Prostate gland (tissue), 2 donors: ENCODE data around the gene ZNF316. TPM values are rescaled to one million over a fixed set of nuclear protein-coding genes. Genes with fewer than 3 reads are reported as not detected.

ENCODE experiments used
- DNase-seq: peaks from one replicate; pipeline ENCODE4 v3.0.0-alpha.2; 2019; ENCODE audit warnings: low spot score
- H3K27ac ChIP-seq, 2 donors: fragments of 200-600 bp; sonication (generic); 2 replicates each; pipeline ENCODE4 v1.5.1; 2017 to 2019
- H3K27me3 ChIP-seq: fragments of 200-600 bp; sonication (generic); replicated peaks from 2 replicates; pipeline ENCODE4 v1.5.1; 2019; ENCODE audit not compliant: insufficient read depth
- H3K36me3 ChIP-seq, 2 donors: fragments of 200-600 bp; sonication (generic); 1 replicate in 1 of 2; 2 replicates in 1 of 2; pipeline versions ENCODE4 v1.5.1 to v1.8.1; 2017 to 2019
- H3K4me1 ChIP-seq: fragments of 200-600 bp; sonication (generic); replicated peaks from 2 replicates; pipeline ENCODE4 v1.5.1; 2019
- H3K4me3 ChIP-seq, 2 donors: fragments of 200-600 bp; sonication (generic); 2 replicates each; pipeline ENCODE4 v1.5.1; 2017 to 2019
- H3K9me3 ChIP-seq: fragments of 200-600 bp; sonication (generic); 2 replicates; pipeline ENCODE4 v1.5.1; 2017
- POLR2A ChIP-seq: fragments of 450-650 bp; IDR thresholded peaks from one replicate; pipeline ENCODE4 v1.6.1; 2016; ENCODE audit warnings: antibody characterized with exemption, mild to moderate bottlenecking
- POLR2AphosphoS5 ChIP-seq: sonication (generic); formaldehyde crosslinking; IDR thresholded peaks from one replicate; pipeline ENCODE4 v1.6.1; 2017; ENCODE audit warnings: antibody characterized with exemption
- WGBS: methylation state at CpG from one replicate; pipeline ENCODE4 v1.1.5; 2018; 5-methylcytosine and 5-hydroxymethylcytosine counted together
- intact Hi-C: fragments of 100-400 bp; cut with DNase I; formaldehyde crosslinking; loops from one replicate; pipeline ENCODE4 v1.14.2; 2022
- total RNA-seq, 2 donors: library from RNA; depleted of rRNA; stranded (reverse); fragments of >200 nt; gene quantifications; one replicate each; pipeline ENCODE4 v1.1.0, GENCODE V29; 2016
- TF ChIP-seq, protein P1 (sequence below), 4 experiments: fragments of 200-600 bp in 2 of 4; fragments of 450-650 bp in 2 of 4; sonication (generic) in 2 of 4; IDR thresholded peaks; 1 replicate in 3 of 4; 2 replicates in 1 of 4; pipeline ENCODE4 v1.5.1; 2016 to 2019; ENCODE audit warnings: antibody characterized with exemption in 4 of 4, mild to moderate bottlenecking in 2 of 4, moderate library complexity in 2 of 4

Gene ZNF316
- total RNA-seq, 2 donors from 2014 or later, result 39.2 to 53.8 TPM

DNA sequence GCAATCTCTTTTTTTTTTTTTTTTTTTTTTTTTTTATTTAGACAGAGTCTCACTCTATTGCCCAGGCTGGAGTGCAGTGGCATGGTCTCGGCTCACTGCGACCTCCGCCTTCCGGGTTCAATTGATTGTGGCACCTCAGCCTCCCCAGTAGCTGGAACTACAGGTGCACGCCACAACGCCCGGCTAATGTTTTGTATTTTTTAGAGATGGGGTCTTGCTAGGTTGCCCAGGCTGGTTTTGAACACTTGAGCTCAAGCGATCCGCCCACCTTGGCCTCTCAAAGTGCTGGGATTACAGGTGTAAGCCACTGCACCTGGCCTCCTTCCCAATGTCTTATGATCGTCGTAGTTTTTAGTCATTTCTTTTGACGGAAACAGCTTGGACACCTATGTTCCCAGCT lies 28.3 kb upstream of the ZNF316 start:
- intact Hi-C loops, result no loop called here

DNA sequence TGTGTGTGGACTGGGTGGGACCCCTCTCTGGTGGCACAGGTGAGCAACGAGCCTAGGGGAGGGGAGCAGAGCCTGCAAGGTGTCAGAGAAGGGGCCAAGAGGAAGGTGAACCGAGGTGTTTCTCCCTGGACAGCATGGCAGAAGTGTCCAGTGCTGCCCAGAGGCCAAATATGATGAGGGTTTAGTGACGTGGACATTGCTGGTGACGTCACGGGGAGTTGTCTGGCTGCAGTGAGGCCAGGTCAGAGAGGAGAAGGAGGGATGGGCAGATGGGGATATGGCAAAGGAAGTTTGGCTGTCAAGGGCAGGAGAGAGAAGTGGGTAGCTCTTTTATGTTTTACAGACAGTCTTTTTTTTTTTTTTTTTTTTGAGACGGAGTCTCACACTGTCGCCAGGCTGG lies 24.3 kb upstream of the ZNF316 start:
- Histone ChIP-seq H3K4me3 (no peak overlapping the region), H3K27ac (no peak overlapping the region), H3K27me3 (no peaks in the 10 kb centered on the region), H3K9me3 (no peaks in the 10 kb centered on the region), H3K36me3 (no peaks in the 10 kb centered on the region), H3K4me1 (no peaks in the 10 kb centered on the region)
- intact Hi-C loops, result no loop called here
- WGBS, result 64% methylated on average over 7 of the region's 7 CpGs
- DNase-seq, result no peak
- no peak for TF ChIP-seq POLR2AphosphoS5
- TF ChIP-seq, protein P1, sequence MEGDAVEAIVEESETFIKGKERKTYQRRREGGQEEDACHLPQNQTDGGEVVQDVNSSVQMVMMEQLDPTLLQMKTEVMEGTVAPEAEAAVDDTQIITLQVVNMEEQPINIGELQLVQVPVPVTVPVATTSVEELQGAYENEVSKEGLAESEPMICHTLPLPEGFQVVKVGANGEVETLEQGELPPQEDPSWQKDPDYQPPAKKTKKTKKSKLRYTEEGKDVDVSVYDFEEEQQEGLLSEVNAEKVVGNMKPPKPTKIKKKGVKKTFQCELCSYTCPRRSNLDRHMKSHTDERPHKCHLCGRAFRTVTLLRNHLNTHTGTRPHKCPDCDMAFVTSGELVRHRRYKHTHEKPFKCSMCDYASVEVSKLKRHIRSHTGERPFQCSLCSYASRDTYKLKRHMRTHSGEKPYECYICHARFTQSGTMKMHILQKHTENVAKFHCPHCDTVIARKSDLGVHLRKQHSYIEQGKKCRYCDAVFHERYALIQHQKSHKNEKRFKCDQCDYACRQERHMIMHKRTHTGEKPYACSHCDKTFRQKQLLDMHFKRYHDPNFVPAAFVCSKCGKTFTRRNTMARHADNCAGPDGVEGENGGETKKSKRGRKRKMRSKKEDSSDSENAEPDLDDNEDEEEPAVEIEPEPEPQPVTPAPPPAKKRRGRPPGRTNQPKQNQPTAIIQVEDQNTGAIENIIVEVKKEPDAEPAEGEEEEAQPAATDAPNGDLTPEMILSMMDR (IDR thresholded peaks at IDR 0.05), result no peak
- no peak for TF ChIP-seq POLR2A

More for the DNA sequence above, 28.3 kb upstream of the ZNF316 start:
- Histone ChIP-seq H3K4me1 (no peaks in the 10 kb centered on the region), H3K27ac (no peak overlapping the region), H3K36me3 (no peaks in the 10 kb centered on the region), H3K27me3 (no peaks in the 10 kb centered on the region), H3K4me3 (no peak overlapping the region), H3K9me3 (no peaks in the 10 kb centered on the region)
- no peak for DNase-seq
- no peak for TF ChIP-seq POLR2AphosphoS5
- TF ChIP-seq, protein P1 (IDR thresholded peaks at IDR 0.05), result no peak
- no peak for TF ChIP-seq POLR2A
- WGBS, result 95% methylated on average over 12 of the region's 12 CpGs

DNA sequence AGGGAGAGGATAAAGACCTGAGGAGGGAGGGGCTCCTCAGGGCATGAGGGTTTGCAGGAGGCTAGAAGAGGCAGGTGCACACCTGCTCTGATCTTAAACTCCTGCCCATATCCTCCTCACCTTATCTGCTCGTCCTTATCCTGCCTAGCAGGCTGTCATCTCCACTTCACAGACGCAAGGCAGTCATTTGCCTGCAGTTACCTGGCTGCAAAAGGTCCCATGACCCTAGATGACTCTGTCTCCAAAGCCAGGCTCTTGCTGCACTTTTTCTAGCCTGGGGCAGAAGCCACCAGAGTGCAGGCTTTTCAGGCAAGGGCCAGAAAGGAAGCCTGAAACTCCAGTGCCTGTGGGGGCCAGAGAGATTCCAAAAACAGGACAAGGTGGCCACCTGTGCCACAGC lies 23.4 kb upstream of the ZNF316 start:
- 43% methylated on average over 2 of the region's 2 CpGs for WGBS
- DNase-seq, result no peak
- no peaks in the 10 kb centered on the region for H3K9me3 ChIP-seq
- intact Hi-C loops, result no loop called here
- H3K36me3 ChIP-seq, result no peaks in the 10 kb centered on the region
- no peak for TF ChIP-seq POLR2AphosphoS5
- TF ChIP-seq POLR2A, result no peak
- TF ChIP-seq, protein P1 (IDR thresholded peaks at IDR 0.05), result no peak
- no peak overlapping the region for H3K27ac ChIP-seq
- no peaks in the 10 kb centered on the region for H3K4me1 ChIP-seq
- no peaks in the 10 kb centered on the region for H3K27me3 ChIP-seq
- no peak overlapping the region for H3K4me3 ChIP-seq

DNA sequence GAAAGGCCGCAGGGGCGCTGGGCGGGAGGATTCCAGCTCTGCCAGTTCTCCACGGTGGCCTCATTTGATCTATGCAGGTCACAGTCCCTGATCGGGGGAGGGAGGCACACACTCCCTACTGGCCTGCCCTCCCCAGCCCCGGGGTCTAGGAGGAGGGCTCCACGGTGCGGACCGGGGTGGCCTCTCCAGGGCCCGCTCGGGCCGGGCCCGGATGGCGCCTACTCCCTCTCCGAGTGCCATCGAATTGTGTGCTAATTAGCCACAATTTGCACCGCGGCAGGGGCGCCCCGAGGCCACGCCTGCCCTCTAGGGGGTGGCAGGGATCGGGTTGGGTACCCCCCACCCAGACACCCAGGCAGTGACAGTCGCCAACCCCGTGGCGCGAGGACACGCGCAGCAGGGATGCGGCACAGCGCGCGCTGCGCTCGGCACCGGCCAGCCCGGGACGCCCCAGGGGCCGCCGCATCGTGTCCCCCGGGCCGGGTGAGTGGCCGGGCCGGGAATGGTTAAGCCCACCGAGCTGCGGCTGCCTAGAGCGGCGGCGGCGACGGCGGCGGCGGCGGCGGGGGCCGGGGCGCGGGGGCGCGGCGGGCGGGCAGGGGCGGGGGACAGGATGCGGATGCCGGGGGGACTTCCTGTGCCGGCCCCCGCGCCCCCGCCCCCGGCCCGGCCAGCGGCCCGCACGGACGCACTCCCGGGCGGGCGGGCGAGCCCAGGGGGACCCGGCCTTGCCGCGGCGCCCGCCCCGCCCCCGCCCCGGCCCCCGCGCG lies 22.0 kb upstream of the ZNF316 start, which contains the start of gene ZNF853:
TSS of gene ZNF853 (plus strand) at position 658 of the 770 bp plus-strand sequence. CDS start 565 bp downstream, outside the sequence.
- H3K4me3 ChIP-seq, result peak within 1 kb of the TSS; percentile 57 to 63
- no peak for DNase-seq
- no peaks in the 10 kb centered on the region for H3K36me3 ChIP-seq
- H3K27ac ChIP-seq, result no peak within 1 kb of the TSS
- TF ChIP-seq POLR2A (no peak), POLR2AphosphoS5 (no peak)
- TF ChIP-seq, protein P1 (IDR thresholded peaks at IDR 0.05), result no peak
- no peaks in the 10 kb centered on the region for H3K4me1 ChIP-seq
- intact Hi-C loops, result no loop called here
- H3K9me3 ChIP-seq, result no peaks in the 10 kb centered on the region
- no peaks in the 10 kb centered on the region for H3K27me3 ChIP-seq
- WGBS, result 23% methylated on average over 10 of the region's 91 CpGs
